OCI-LY1 (cell line): ENCODE data around the gene ZNF346.

ENCODE experiments used
- H2AFZ ChIP-seq: fragments of 200-600 bp; sonication (generic), shearing (Covaris generic); 2 replicates; pipeline ENCODE4 v1.6.0; 2014; ENCODE audit warnings: antibody characterized with exemption, mild to moderate bottlenecking, low read length
- H3F3A ChIP-seq: fragments of 200-600 bp; sonication (generic), shearing (Covaris generic); 2 replicates; pipeline ENCODE4 v1.6.0; 2014; ENCODE audit warnings: mild to moderate bottlenecking, antibody characterized with exemption, low read length, moderate library complexity; ENCODE audit not compliant: insufficient read depth
- H3K27ac ChIP-seq: fragments of 200-600 bp; sonication (generic); 2 replicates; pipeline ENCODE4 v1.5.1; 2014; ENCODE audit warnings: low read length, mixed run types, mild to moderate bottlenecking, low read depth; ENCODE audit not compliant: poor library complexity, severe bottlenecking
- H3K27me3 ChIP-seq: fragments of 200-600 bp; sonication (generic); 2 replicates; pipeline ENCODE4 v1.6.0; 2014; ENCODE audit warnings: antibody characterized with exemption, mild to moderate bottlenecking, low read length, moderate library complexity; ENCODE audit not compliant: insufficient read depth
- H3K36me3 ChIP-seq: fragments of 200-600 bp; sonication (generic); 2 replicates; pipeline ENCODE4 v1.6.1; 2014; ENCODE audit warnings: mild to moderate bottlenecking, antibody characterized with exemption, low read length, moderate library complexity, mixed read lengths; ENCODE audit not compliant: insufficient read depth
- H3K4me1 ChIP-seq: fragments of 200-600 bp; sonication (generic); 2 replicates; pipeline ENCODE4 v1.5.1; 2014; ENCODE audit warnings: mild to moderate bottlenecking, low read length, moderate library complexity; ENCODE audit not compliant: insufficient read depth, severe bottlenecking
- H3K4me2 ChIP-seq: fragments of 200-600 bp; sonication (generic), shearing (Covaris generic); 2 replicates; pipeline ENCODE4 v1.6.1; 2014; ENCODE audit warnings: low read length
- H3K4me3 ChIP-seq: fragments of 200-600 bp; sonication (generic); 2 replicates; pipeline ENCODE4 v1.5.1; 2014; ENCODE audit warnings: low read length, low read depth, mild to moderate bottlenecking, mixed read lengths; ENCODE audit not compliant: poor library complexity, severe bottlenecking
- H3K79me2 ChIP-seq: fragments of 200-600 bp; shearing (Covaris generic); 2 replicates; pipeline ENCODE4 v1.6.1; 2016; ENCODE audit warnings: mixed run types, low read length, mixed read lengths; ENCODE audit not compliant: insufficient read depth
- H3K9ac ChIP-seq: fragments of 200-600 bp; sonication (generic), shearing (Covaris generic); 2 replicates; pipeline ENCODE4 v1.6.1; 2014; ENCODE audit warnings: mild to moderate bottlenecking, low read length, mixed read lengths
- H3K9me2 ChIP-seq: fragments of 200-600 bp; sonication (generic), shearing (Covaris generic); 2 replicates; pipeline ENCODE4 v1.6.1; 2014; ENCODE audit warnings: low read depth, mild to moderate bottlenecking, low read length, mixed read lengths
- H3K9me3 ChIP-seq: fragments of 200-600 bp; shearing (Covaris generic); 2 replicates; pipeline ENCODE4 v1.6.1; 2014; ENCODE audit warnings: low read length, mixed read lengths
- H4K20me1 ChIP-seq: fragments of 200-600 bp; sonication (generic), shearing (Covaris generic); 2 replicates; pipeline ENCODE4 v1.6.0; 2016; ENCODE audit warnings: mild to moderate bottlenecking, low read length; ENCODE audit not compliant: insufficient read depth
- EZH2 ChIP-seq: fragments of 200-600 bp; sonication (generic), shearing (Covaris generic); IDR thresholded peaks from 2 replicates; pipeline ENCODE4 v1.8.0; 2017; ENCODE audit warnings: borderline replicate concordance, mixed run types, mild to moderate bottlenecking, antibody characterized with exemption, low read length, moderate library complexity, mixed read lengths
- TF ChIP-seq, protein P1 (sequence below): fragments of 200-600 bp; sonication (generic), shearing (Covaris generic); IDR thresholded peaks from 2 replicates; pipeline ENCODE4 v1.5.1; 2017; ENCODE audit warnings: mild to moderate bottlenecking, antibody characterized with exemption, low read length, moderate library complexity, mixed read lengths

ZNF346 gene

GRCh38 chr5:177025101-177025601 lies 2.7 kb downstream of the ZNF346 start:
- no peak overlapping the region; the same call in 1 of the 2 replicates for H3K9ac ChIP-seq
- peaks cover 36% of the 10 kb centered on the region for H3K4me1 ChIP-seq
- no peaks in the 10 kb centered on the region for H4K20me1 ChIP-seq
- TF ChIP-seq, protein P1, sequence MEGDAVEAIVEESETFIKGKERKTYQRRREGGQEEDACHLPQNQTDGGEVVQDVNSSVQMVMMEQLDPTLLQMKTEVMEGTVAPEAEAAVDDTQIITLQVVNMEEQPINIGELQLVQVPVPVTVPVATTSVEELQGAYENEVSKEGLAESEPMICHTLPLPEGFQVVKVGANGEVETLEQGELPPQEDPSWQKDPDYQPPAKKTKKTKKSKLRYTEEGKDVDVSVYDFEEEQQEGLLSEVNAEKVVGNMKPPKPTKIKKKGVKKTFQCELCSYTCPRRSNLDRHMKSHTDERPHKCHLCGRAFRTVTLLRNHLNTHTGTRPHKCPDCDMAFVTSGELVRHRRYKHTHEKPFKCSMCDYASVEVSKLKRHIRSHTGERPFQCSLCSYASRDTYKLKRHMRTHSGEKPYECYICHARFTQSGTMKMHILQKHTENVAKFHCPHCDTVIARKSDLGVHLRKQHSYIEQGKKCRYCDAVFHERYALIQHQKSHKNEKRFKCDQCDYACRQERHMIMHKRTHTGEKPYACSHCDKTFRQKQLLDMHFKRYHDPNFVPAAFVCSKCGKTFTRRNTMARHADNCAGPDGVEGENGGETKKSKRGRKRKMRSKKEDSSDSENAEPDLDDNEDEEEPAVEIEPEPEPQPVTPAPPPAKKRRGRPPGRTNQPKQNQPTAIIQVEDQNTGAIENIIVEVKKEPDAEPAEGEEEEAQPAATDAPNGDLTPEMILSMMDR, result no peak
- TF ChIP-seq EZH2, result no peak
- H2AFZ ChIP-seq, result no peak overlapping the region
- no peaks in the 10 kb centered on the region for H3K27me3 ChIP-seq
- peak overlapping the region; percentile 10 for H3K4me3 ChIP-seq
- H3K27ac ChIP-seq, result peak overlapping the region; percentile 0
- H3F3A ChIP-seq, result no peaks in the 10 kb centered on the region
- peak overlapping the region; percentile 30 for H3K4me2 ChIP-seq
- no peaks in the 10 kb centered on the region for H3K9me2 ChIP-seq
- peaks cover 36% of the 10 kb centered on the region for H3K36me3 ChIP-seq
- H3K79me2 ChIP-seq, result peaks cover 50% of the 10 kb centered on the region
- H3K9me3 ChIP-seq, result peaks cover 6% of the 10 kb centered on the region

GRCh38 chr5:177027665-177028064 lies 5.2 kb downstream of the ZNF346 start:
- H3K36me3 ChIP-seq, result peaks cover 58% of the 10 kb centered on the region
- no peaks in the 10 kb centered on the region for H3F3A ChIP-seq
- no peaks in the 10 kb centered on the region for H3K9me2 ChIP-seq
- peaks cover 52% of the 10 kb centered on the region for H3K79me2 ChIP-seq
- no peak overlapping the region for H3K27ac ChIP-seq
- H3K27me3 ChIP-seq, result no peaks in the 10 kb centered on the region
- H3K4me1 ChIP-seq, result peaks cover 22% of the 10 kb centered on the region
- peaks cover 6% of the 10 kb centered on the region for H3K9me3 ChIP-seq
- H3K4me3 ChIP-seq, result no peak overlapping the region
- H4K20me1 ChIP-seq, result no peaks in the 10 kb centered on the region
- TF ChIP-seq, protein P1, result no peak
- TF ChIP-seq EZH2, result no peak
- no peak overlapping the region for H3K9ac ChIP-seq
- H2AFZ ChIP-seq, result no peak overlapping the region
- H3K4me2 ChIP-seq, result no peak overlapping the region

DNA sequence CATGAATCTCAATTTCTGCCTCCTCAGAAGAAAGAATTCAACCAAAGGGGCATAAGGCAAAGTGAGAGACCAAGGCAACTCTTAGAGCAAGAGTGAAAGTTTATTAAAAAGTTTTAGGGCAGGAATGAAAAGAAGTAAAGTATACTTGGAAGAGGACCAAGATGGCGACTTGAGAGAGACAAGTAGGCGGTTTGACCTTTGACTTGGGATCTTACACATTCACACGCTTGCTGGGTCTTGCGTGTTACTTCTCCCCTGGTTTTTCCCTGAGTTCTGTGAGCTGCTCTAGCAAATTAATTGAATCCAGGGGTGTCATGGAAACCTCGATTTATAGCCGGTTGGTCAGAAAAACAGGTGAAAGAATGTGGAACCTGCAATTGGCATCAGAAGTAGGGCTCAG lies 7.0 kb downstream of the ZNF346 start:
- no peaks in the 10 kb centered on the region for H3K27me3 ChIP-seq
- H3K27ac ChIP-seq, result no peak overlapping the region
- H2AFZ ChIP-seq, result no peak overlapping the region
- H3K36me3 ChIP-seq, result peaks cover 73% of the 10 kb centered on the region
- no peaks in the 10 kb centered on the region for H3K9me2 ChIP-seq
- no peak overlapping the region for H3K9ac ChIP-seq
- no peak overlapping the region for H3K4me2 ChIP-seq
- no peak overlapping the region for H3K4me3 ChIP-seq
- H3K4me1 ChIP-seq, result peaks cover 11% of the 10 kb centered on the region
- H3F3A ChIP-seq, result no peaks in the 10 kb centered on the region
- peaks cover 6% of the 10 kb centered on the region for H3K9me3 ChIP-seq
- H4K20me1 ChIP-seq, result no peaks in the 10 kb centered on the region
- H3K79me2 ChIP-seq, result peaks cover 44% of the 10 kb centered on the region
- TF ChIP-seq EZH2, result no peak
- TF ChIP-seq, protein P1, result no peak
